WERI-Rb-1 (cell line): ENCODE measurements around the gene KRT83.

Source experiments
- DNase-seq: peaks from one replicate; pipeline ENCODE4 v3.0.0-alpha.2; 2020
- H3K27ac ChIP-seq: fragments of 250-450 bp; sonication (Bioruptor Pico); 2 replicates; pipeline ENCODE4 v1.5.1; 2020; ENCODE audit warnings: mild to moderate bottlenecking, moderate library complexity
- H3K27me3 ChIP-seq: fragments of 250-450 bp; sonication (Bioruptor Pico); 2 replicates; pipeline ENCODE4 v1.5.1; 2021; ENCODE audit warnings: mild to moderate bottlenecking, low read depth, moderate library complexity; ENCODE audit not compliant: insufficient read depth, severe bottlenecking
- H3K36me3 ChIP-seq: fragments of 250-450 bp; sonication (Bioruptor Pico); 2 replicates; pipeline ENCODE4 v1.5.1; 2020; ENCODE audit warnings: mild to moderate bottlenecking, moderate library complexity
- H3K4me3 ChIP-seq: 2 replicates; pipeline ENCODE4 v1.5.1; 2011; ENCODE audit warnings: low read depth, mild to moderate bottlenecking, control low read depth, low read length
- H3K9me3 ChIP-seq: fragments of 250-450 bp; sonication (Bioruptor Pico); 2 replicates; pipeline ENCODE4 v1.5.1; 2021; ENCODE audit warnings: mild to moderate bottlenecking, moderate library complexity; ENCODE audit not compliant: severe bottlenecking
- CTCF ChIP-seq: IDR thresholded peaks from 2 replicates; pipeline ENCODE4 v1.5.1; 2011; ENCODE audit warnings: low read depth, mild to moderate bottlenecking, control low read depth, inconsistent platforms, low read length

KRT83 gene

DNA sequence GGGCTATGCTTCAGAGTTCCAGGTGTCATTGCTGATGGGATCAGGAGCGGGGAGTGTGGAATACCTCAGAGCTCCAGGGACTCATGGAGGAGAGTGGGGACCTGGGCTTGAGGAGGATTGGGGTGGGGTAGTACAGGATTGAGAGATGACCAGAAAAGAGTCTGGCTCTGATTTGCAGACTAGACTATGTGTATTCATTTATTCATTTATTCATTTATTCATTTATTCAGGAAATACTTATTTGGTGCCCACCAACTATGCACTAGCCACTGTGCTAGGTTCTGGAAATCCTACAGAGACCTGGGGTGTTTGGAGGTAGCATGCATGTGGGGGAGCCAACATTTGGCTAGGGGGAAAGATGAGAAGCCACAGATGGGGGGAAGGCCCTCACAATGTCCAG lies 871 bp upstream of the KRT83 start:
- H3K9me3 ChIP-seq = no peaks in the 10 kb centered on the region
- H3K27me3 ChIP-seq = peaks cover 30% of the 10 kb centered on the region
- H3K27ac ChIP-seq = no peak overlapping the region
- no peak for TF ChIP-seq CTCF
- H3K4me3 ChIP-seq = no peak overlapping the region
- H3K36me3 ChIP-seq = no peaks in the 10 kb centered on the region
- DNase-seq = no peak

DNA sequence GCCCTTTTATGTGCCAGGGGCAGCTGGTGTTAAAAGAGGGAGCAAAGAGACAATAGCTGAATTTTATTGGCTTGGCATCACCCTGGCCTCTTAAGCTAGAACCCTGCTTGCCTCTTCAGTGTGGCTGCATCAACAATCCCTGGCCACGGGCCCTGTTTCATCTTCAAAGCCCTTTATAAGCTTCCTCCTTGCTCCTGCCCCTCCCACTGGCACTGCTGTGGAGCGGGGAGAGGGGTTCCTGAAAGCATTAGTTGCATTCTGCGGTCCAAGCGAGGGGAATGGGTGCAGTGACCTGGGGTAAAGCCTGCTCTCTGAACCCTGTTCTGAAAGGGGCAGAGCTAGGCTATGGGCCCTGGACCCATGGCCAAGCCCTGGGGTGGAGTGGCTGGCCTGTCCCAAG lies 220 bp upstream of the KRT83 start:
- no peak for DNase-seq
- H3K4me3 ChIP-seq = no peak overlapping the region
- H3K27me3 ChIP-seq = peaks cover 29% of the 10 kb centered on the region
- no peak overlapping the region for H3K27ac ChIP-seq
- no peaks in the 10 kb centered on the region for H3K9me3 ChIP-seq
- H3K36me3 ChIP-seq = no peaks in the 10 kb centered on the region
- no peak for TF ChIP-seq CTCF

DNA sequence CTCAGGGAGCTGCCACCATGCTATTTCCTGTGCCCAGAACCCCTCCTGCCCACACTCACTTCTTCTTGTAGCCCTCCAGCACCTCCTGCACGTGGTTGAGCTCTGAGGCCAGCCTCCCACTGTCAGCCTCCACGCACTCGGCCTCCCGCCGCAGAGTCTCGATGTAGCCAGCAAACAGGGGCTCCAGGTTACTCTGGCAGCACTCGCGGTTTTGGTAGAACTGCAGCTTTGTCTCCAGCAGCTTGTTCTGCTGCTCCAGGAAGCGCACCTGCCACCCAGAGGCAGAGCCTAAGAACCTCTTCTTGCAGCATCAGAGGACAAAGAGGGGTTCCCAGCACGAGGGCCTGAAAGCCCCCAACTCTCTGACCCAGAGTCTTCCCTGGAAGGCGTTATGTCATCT lies 2.1 kb downstream of the KRT83 start:
- H3K27me3 ChIP-seq = peaks cover 25% of the 10 kb centered on the region
- no peaks in the 10 kb centered on the region for H3K36me3 ChIP-seq
- no peak overlapping the region for H3K27ac ChIP-seq
- H3K9me3 ChIP-seq = no peaks in the 10 kb centered on the region
- TF ChIP-seq CTCF = peak; percentile 18; the same call in 1 of the 2 replicates
- H3K4me3 ChIP-seq = no peak overlapping the region
- no peak for DNase-seq

- no peak for DNase-seq
- Histone ChIP-seq H3K36me3 (no peaks in the 10 kb centered on the region), H3K27ac (no peak overlapping the region), H3K9me3 (no peaks in the 10 kb centered on the region), H3K4me3 (no peak overlapping the region), H3K27me3 (peaks cover 25% of the 10 kb centered on the region)
- TF ChIP-seq CTCF = no peak
Observed at GRCh38 chr12:52318241-52318990, 2.8 kb downstream of the KRT83 start.

GRCh38 chr12:52317468-52318052 lies 3.6 kb downstream of the KRT83 start:
- Histone ChIP-seq H3K9me3 (no peaks in the 10 kb centered on the region), H3K27ac (no peak overlapping the region), H3K36me3 (no peaks in the 10 kb centered on the region), H3K4me3 (no peak overlapping the region), H3K27me3 (peaks cover 25% of the 10 kb centered on the region)
- TF ChIP-seq CTCF = no peak
- DNase-seq = no peak
